ENCODE results near the gene ERO1A.

The ERO1A gene

GRCh38 chr14:52602131-52602530, 93.2 kb downstream of the ERO1A start:
- no peak for DNase-seq

GRCh38 chr14:52599974-52600373, 95.4 kb downstream of the ERO1A start:
- DNase-seq = no peak

- DNase-seq = no peak
These were observed 96.8 kb downstream of the ERO1A start for GRCh38 chr14:52598568-52598967.

GRCh38 chr14:52596861-52597260, 98.5 kb downstream of the ERO1A start:
- DNase-seq = no peak

- DNase-seq = no peak
These were observed 99.0 kb downstream of the ERO1A start for GRCh38 chr14:52596320-52596719.

GRCh38 chr14:52590318-52590717, 105.0 kb downstream of the ERO1A start:
- no peak for DNase-seq
